Left lung (tissue), 10 donors: Measurements from ENCODE around the gene GPD2. TPM values are rescaled to one million over a fixed set of nuclear protein-coding genes. Genes with fewer than 3 reads are reported as not detected.

Experiments
- ATAC-seq: fragments of 200-7000 bp; cut with Tn5 transposase; one replicate; pipeline ENCODE4 v1.9.1; 2020; ENCODE audit warnings: moderate library complexity
- DNase-seq, 4 donors: peaks; one replicate each; pipeline ENCODE4 v3.0.0-alpha.2; 2013 to 2020
- H3K27ac ChIP-seq, 2 donors: fragments of 200-600 bp; sonication (generic) in 1 of 2; one replicate each; pipeline versions ENCODE4 v1.5.0 to v1.8.0; 2020 to 2021
- H3K27me3 ChIP-seq, 2 donors: fragments of 200-600 bp; sonication (generic) in 1 of 2; one replicate each; pipeline versions ENCODE4 v1.5.0 to v1.8.0; 2020 to 2021
- H3K36me3 ChIP-seq, 2 donors: fragments of 200-600 bp; sonication (generic) in 1 of 2; one replicate each; pipeline versions ENCODE4 v1.5.0 to v1.8.0; 2020 to 2021
- H3K4me1 ChIP-seq, 2 donors: fragments of 200-600 bp; one replicate each; pipeline ENCODE4 v1.8.0; 2021
- H3K4me3 ChIP-seq, 2 donors: fragments of 200-600 bp; sonication (generic) in 1 of 2; one replicate each; pipeline versions ENCODE4 v1.5.0 to v1.8.0; 2020 to 2021; ENCODE audit warnings: mild to moderate bottlenecking in 1 of 2
- H3K9me3 ChIP-seq, 2 donors: fragments of 200-600 bp; sonication (generic) in 1 of 2; one replicate each; pipeline versions ENCODE4 v1.5.0 to v1.8.0; 2020 to 2021
- CTCF ChIP-seq, 2 donors: fragments of 200-600 bp; sonication (generic) in 1 of 2; IDR thresholded peaks; one replicate each; pipeline versions ENCODE4 v1.5.0 to v1.8.0; 2021; ENCODE audit warnings: antibody characterized with exemption in 2 of 2
- intact Hi-C, 2 donors: fragments of 100-400 bp; cut with DNase I; formaldehyde crosslinking; loops; one replicate each; pipeline versions ENCODE4 v1.11.2 to v1.14.2; 2022
- polyA plus RNA-seq, 6 donors: library from polyadenylated mRNA; unstranded; fragments of 120-200 nt; gene quantifications; one replicate each; pipeline ENCODE4 v1.2.1, GENCODE V29; 2013; ENCODE audit not compliant: insufficient read length in 6 of 6
- total RNA-seq, 2 donors: library from RNA; stranded (reverse); fragmentation: NEBNext Ultra II Directional; extraction: Animal tissue kit (Norgen Biotek cat#: 25700); gene quantifications; one replicate each; pipeline ENCODE4 v1.2.1, GENCODE V29; 2021
- donor health status: DM: no; HTN: yes; CAD: no.
- donor health status: DM: no; HTN: no; CAD: no.

GPD2 gene
- total and polyA plus RNA-seq, 8 donors = 23.7 to 44.3 (median 26.8) TPM

- no peaks in the 10 kb centered on the region for H3K27me3 ChIP-seq
- DNase-seq (no peak), ATAC-seq (peak; percentile 47)
- intact Hi-C loops = no loop called here
- no peak overlapping the region for H3K27ac ChIP-seq
- no peaks in the 10 kb centered on the region for H3K9me3 ChIP-seq
- H3K36me3 ChIP-seq = peaks cover 0 to 4% of the 10 kb centered on the region in 2 donors
- peaks cover 0 to 17% of the 10 kb centered on the region in 2 donors for H3K4me1 ChIP-seq
- no peak overlapping the region for H3K4me3 ChIP-seq
- TF ChIP-seq CTCF (IDR thresholded peaks at IDR 0.05) = no peak
Measured at GRCh38 chr2:156481312-156481711, 45.1 kb downstream of the GPD2 start.

- no peak for TF ChIP-seq CTCF (IDR thresholded peaks at IDR 0.05)
- Histone ChIP-seq H3K4me3 (no peak overlapping the region), H3K9me3 (no peaks in the 10 kb centered on the region), H3K4me1 (no peaks in the 10 kb centered on the region), H3K27ac (no peak overlapping the region), H3K36me3 (no peaks in the 10 kb centered on the region), H3K27me3 (no peaks in the 10 kb centered on the region)
- DNase-seq = no peak
- intact Hi-C loops = no loop called here
- ATAC-seq = peak; percentile 54
Measured at GRCh38 chr2:156483741-156484173, 47.6 kb downstream of the GPD2 start.

- intact Hi-C loops = no loop called here
- no peak overlapping the region for H3K4me3 ChIP-seq
- DNase-seq (no peak), ATAC-seq (no peak)
- no peak for TF ChIP-seq CTCF (IDR thresholded peaks at IDR 0.05)
- no peaks in the 10 kb centered on the region for H3K9me3 ChIP-seq
- H3K27ac ChIP-seq = no peak overlapping the region
- H3K27me3 ChIP-seq = no peaks in the 10 kb centered on the region
- peaks cover 0 to 8% of the 10 kb centered on the region in 2 donors for H3K4me1 ChIP-seq
- no peaks in the 10 kb centered on the region for H3K36me3 ChIP-seq
Measured at GRCh38 chr2:156486147-156486546, 50.0 kb downstream of the GPD2 start.

GRCh38 chr2:156486614-156487013 lies 50.4 kb downstream of the GPD2 start:
- DNase-seq (no peak), ATAC-seq (no peak)
- Histone ChIP-seq H3K36me3 (no peaks in the 10 kb centered on the region), H3K27me3 (no peaks in the 10 kb centered on the region), H3K4me3 (no peak overlapping the region), H3K9me3 (no peaks in the 10 kb centered on the region), H3K27ac (no peak overlapping the region), H3K4me1 (peaks cover 0 to 8% of the 10 kb centered on the region in 2 donors)
- no peak for TF ChIP-seq CTCF (IDR thresholded peaks at IDR 0.05)
- intact Hi-C loops = no loop called here

GRCh38 chr2:156489195-156489594 lies 53.0 kb downstream of the GPD2 start:
- Histone ChIP-seq H3K9me3 (no peaks in the 10 kb centered on the region), H3K4me3 (no peak overlapping the region), H3K27me3 (no peaks in the 10 kb centered on the region), H3K27ac (no peak overlapping the region), H3K36me3 (no peaks in the 10 kb centered on the region), H3K4me1 (peaks cover 0 to 8% of the 10 kb centered on the region in 2 donors)
- TF ChIP-seq CTCF (IDR thresholded peaks at IDR 0.05) = no peak
- intact Hi-C loops = no loop called here
- no peak for ATAC-seq
- no peak for DNase-seq
